MM.1S (cell line): ENCODE results near the gene CDH4.

Experiments used
- CTCF ChIP-seq: fragments of 300-600 bp; sonication (generic); IDR thresholded peaks from 2 replicates; pipeline ENCODE4 v1.5.1; 2016; ENCODE audit warnings: antibody characterized with exemption, low read length, mixed read lengths
- EZH2 ChIP-seq: fragments of 300-600 bp; sonication (generic); optimal IDR thresholded peaks from 2 replicates; pipeline ENCODE3; 2017; ENCODE audit warnings: low read depth, mild to moderate bottlenecking, antibody characterized with exemption, low read length, mixed read lengths
- EZH2phosphoT487 ChIP-seq: fragments of 300-600 bp; sonication (generic); IDR thresholded peaks from 2 replicates; pipeline ENCODE4 v1.6.1; 2018; ENCODE audit warnings: antibody characterized with exemption, low read length

GRCh38 chr20:61372137-61373054 is 120.3 kb downstream of the CDH4 start:
- TF ChIP-seq CTCF: no peak
- TF ChIP-seq EZH2: no peak
- no peak for TF ChIP-seq EZH2phosphoT487
